Tibial nerve (tissue), 4 donors: Measurements from ENCODE around the gene KCNJ15.

Experiments
- CTCF ChIP-seq, 5 experiments: fragments of 200-600 bp in 3 of 5; fragments of 450-650 bp in 2 of 5; sonication (generic) in 3 of 5; IDR thresholded peaks; one replicate each; pipeline ENCODE4 v1.5.1; 2016 to 2019; ENCODE audit warnings: antibody characterized with exemption in 5 of 5, mild to moderate bottlenecking in 3 of 5, moderate library complexity in 2 of 5
- EP300 ChIP-seq, 2 donors: sonication (generic); formaldehyde crosslinking; IDR thresholded peaks; one replicate each; pipeline ENCODE4 v1.6.1; 2017; ENCODE audit warnings: antibody characterized with exemption in 2 of 2, mild to moderate bottlenecking in 1 of 2
- POLR2A ChIP-seq, 2 donors: fragments of 450-650 bp; IDR thresholded peaks; one replicate each; pipeline ENCODE4 v1.6.1; 2017; ENCODE audit warnings: antibody characterized with exemption in 2 of 2, mild to moderate bottlenecking in 2 of 2, moderate library complexity in 2 of 2

GRCh38 chr21:38268864-38269575 is 12.2 kb downstream of the KCNJ15 start:
- TF ChIP-seq CTCF (IDR thresholded peaks at IDR 0.05) = no peak
- TF ChIP-seq POLR2A (IDR thresholded peaks at IDR 0.05) = no peak
- TF ChIP-seq EP300 (IDR thresholded peaks at IDR 0.05) = no peak
